Measurements from ENCODE around the gene WNT9B. TPM values are rescaled to one million over a fixed set of nuclear protein-coding genes. Genes with fewer than 3 reads are reported as not detected.

Gene WNT9B
- total and polyA plus RNA-seq, 2 of the 13 experiments (the other 11 are each of a cell fraction or from before 2014, with no cell fraction given): not detected

- peak; percentile 95 for TF ChIP-seq BRF2 (CRISPR knock-in tag; IDR thresholded peaks at IDR 0.05)
- no peak for TF ChIP-seq DDIT3 (CRISPR knock-in tag; IDR thresholded peaks at IDR 0.05)
- TF ChIP-seq RBFOX2 (IDR thresholded peaks at IDR 0.05; ENCODE audit: low read depth, low read length): peak; percentile 99
- TF ChIP-seq SMAD3 (CRISPR knock-in tag; IDR thresholded peaks at IDR 0.05): peak; percentile 79
- peak; percentile 87; the same call in 1 of the 2 replicates for TF ChIP-seq CBX5 (CRISPR knock-in tag; IDR thresholded peaks at IDR 0.05; ENCODE audit: borderline replicate concordance)
- peak; percentile 96 for TF ChIP-seq HNF1B (CRISPR knock-in tag; IDR thresholded peaks at IDR 0.05)
- TF ChIP-seq ZNF547 (CRISPR knock-in tag; IDR thresholded peaks at IDR 0.05): peak; percentile 89; the same call in 1 of the 2 replicates
- peak; percentile 91 for TF ChIP-seq ZXDC (CRISPR knock-in tag; IDR thresholded peaks at IDR 0.05)
- peak; percentile 68; the same call in 1 of the 2 replicates for TF ChIP-seq ZNF124 (CRISPR knock-in tag; IDR thresholded peaks at IDR 0.05)
- no peak for TF ChIP-seq PREB (CRISPR knock-in tag; IDR thresholded peaks at IDR 0.05)
- peak; percentile 96 for TF ChIP-seq KDM5B (CRISPR knock-in tag; IDR thresholded peaks at IDR 0.05; ENCODE audit: borderline replicate concordance)
- peak; percentile 90 for TF ChIP-seq SIN3A (IDR thresholded peaks at IDR 0.05; ENCODE audit: borderline replicate concordance, low read depth, low read length)
- TF ChIP-seq RAD51 (IDR thresholded peaks at IDR 0.05; ENCODE audit: borderline replicate concordance): no peak
- peak; percentile 90; the same call in 1 of the 2 replicates for TF ChIP-seq TGIF2 (CRISPR knock-in tag; IDR thresholded peaks at IDR 0.05)
- TF ChIP-seq PHF20 (CRISPR knock-in tag; IDR thresholded peaks at IDR 0.05): peak; percentile 99
- peak; percentile 88 for TF ChIP-seq MYNN (CRISPR knock-in tag; IDR thresholded peaks at IDR 0.05; ENCODE audit: low read depth)
- TF ChIP-seq UBTF (CRISPR knock-in tag; IDR thresholded peaks at IDR 0.05): peak; percentile 94
- TF ChIP-seq PBX3 (CRISPR knock-in tag; IDR thresholded peaks at IDR 0.05; ENCODE audit: borderline replicate concordance): no peak
Measured at GRCh38 chr17:46922804-46923635, 71.6 kb downstream of the WNT9B start, which contains the start of gene GOSR2 (continued).
